WI38 (cell line): Measurements from ENCODE around the gene MUC3A.
"Not testable (repeated sequence)": the region's sequence is repeated elsewhere in the genome, so short reads cannot be mapped to it uniquely, and the experiment has no call there.

Source experiments
- H3K4me3 ChIP-seq: 2 replicates; pipeline ENCODE4 v1.5.1; 2011; ENCODE audit warnings: low read depth, mild to moderate bottlenecking, control low read depth, low read length
- CTCF ChIP-seq: IDR thresholded peaks from 2 replicates; pipeline ENCODE4 v1.5.1; 2012; ENCODE audit warnings: low read depth, mild to moderate bottlenecking, control low read depth, low read length

The MUC3A gene

GRCh38 chr7:100949227-100949932, at the start of gene MUC3A:
Gene MUC3A (plus strand): TSS chr7:100949534. CDS start chr7:100949625, 91 bp downstream.
- H3K4me3 ChIP-seq = no peak within 1 kb of the TSS

GRCh38 chr7:100900978-100901377, 48.4 kb upstream of the MUC3A start:
- TF ChIP-seq CTCF = no peak
- H3K4me3 ChIP-seq = no peak overlapping the region

More at GRCh38 chr7:100949227-100949932, at the start of gene MUC3A:
- TF ChIP-seq CTCF = no peak

GRCh38 chr7:100901921-100902332, 47.4 kb upstream of the MUC3A start:
- H3K4me3 ChIP-seq = no peak overlapping the region
- no peak for TF ChIP-seq CTCF

GRCh38 chr7:100902638-100903037, 46.7 kb upstream of the MUC3A start:
- no peak for TF ChIP-seq CTCF
- H3K4me3 ChIP-seq = no peak overlapping the region

GRCh38 chr7:100908512-100908911, 40.8 kb upstream of the MUC3A start:
- H3K4me3 ChIP-seq = no peak overlapping the region
- no peak for TF ChIP-seq CTCF

- not testable (repeated sequence) for H3K4me3 ChIP-seq
These were observed 38.9 kb upstream of the MUC3A start for GRCh38 chr7:100910443-100910842.

- H3K4me3 ChIP-seq = no peak overlapping the region
- no peak for TF ChIP-seq CTCF
These were observed 37.9 kb upstream of the MUC3A start for GRCh38 chr7:100911484-100911883.

- no peak overlapping the region for H3K4me3 ChIP-seq
- TF ChIP-seq CTCF = no peak
These were observed 35.0 kb upstream of the MUC3A start for GRCh38 chr7:100914208-100914878.
